Calu3 (cell line): ENCODE results near the gene SWT1. TPM values are rescaled to one million over a fixed set of nuclear protein-coding genes. Genes with fewer than 3 reads are reported as not detected.
A peak's percentile ranks its signal among the peaks of the same experiment; 100 is the strongest.

ENCODE experiments used
- BruUV-seq: library from RNA; stranded (reverse); fragments of 400-500 nt; replicated peaks from 2 replicates; lab custom pipeline; 2021; lab: Mats Ljungman, UMichigan
- CTCF ChIA-PET: fragments of 300-600 bp; sonication (Branson Sonifier 250); formaldehyde crosslinking; loops from one replicate; lab custom pipeline; 2022; ENCODE audit warnings: antibody characterized with exemption; lab: Charles Lee
- DNase-seq: peaks from one replicate; pipeline ENCODE4 v3.0.0; 2022
- H3K27ac Mint-ChIP-seq: one replicate; pipeline ENCODE4 v1.8.0; 2022; ENCODE audit warnings: mixed read lengths; ENCODE audit not compliant: unreplicated experiment
- H3K27me3 Mint-ChIP-seq: one replicate; pipeline ENCODE4 v1.8.0; 2022; ENCODE audit warnings: mixed read lengths; ENCODE audit not compliant: unreplicated experiment
- H3K36me3 Mint-ChIP-seq: one replicate; pipeline ENCODE4 v1.8.0; 2022; ENCODE audit warnings: mild to moderate bottlenecking, moderate library complexity, mixed read lengths; ENCODE audit not compliant: insufficient read depth, unreplicated experiment
- H3K4me1 Mint-ChIP-seq: one replicate; pipeline ENCODE4 v1.8.0; 2022; ENCODE audit warnings: mild to moderate bottlenecking, low read depth, mixed read lengths; ENCODE audit not compliant: unreplicated experiment
- H3K4me3 Mint-ChIP-seq: one replicate; pipeline ENCODE4 v1.8.0; 2022; ENCODE audit warnings: mild to moderate bottlenecking, low read depth, moderate library complexity, mixed read lengths; ENCODE audit not compliant: unreplicated experiment
- H3K9me3 Mint-ChIP-seq: one replicate; pipeline ENCODE4 v1.8.0; 2022; ENCODE audit warnings: low read depth, mixed read lengths; ENCODE audit not compliant: unreplicated experiment
- intact Hi-C: fragments of 100-400 bp; cut with micrococcal nuclease; formaldehyde crosslinking; loops from one replicate; pipeline ENCODE4 v1.10.0; 2022; ENCODE audit not compliant: unreplicated experiment
- total RNA-seq: library from RNA; stranded (reverse); gene quantifications from 2 replicates; pipeline ENCODE4 v1.2.3, GENCODE V29; 2022
- TF ChIP-seq, protein P1 (sequence below): fragments of 200-600 bp; IDR thresholded peaks from one replicate; pipeline ENCODE4 v1.8.0; 2022; ENCODE audit warnings: antibody characterized with exemption; ENCODE audit not compliant: unreplicated experiment

The SWT1 gene
- total RNA-seq, 1 experiment from 2014 or later: 2.9 TPM

DNA sequence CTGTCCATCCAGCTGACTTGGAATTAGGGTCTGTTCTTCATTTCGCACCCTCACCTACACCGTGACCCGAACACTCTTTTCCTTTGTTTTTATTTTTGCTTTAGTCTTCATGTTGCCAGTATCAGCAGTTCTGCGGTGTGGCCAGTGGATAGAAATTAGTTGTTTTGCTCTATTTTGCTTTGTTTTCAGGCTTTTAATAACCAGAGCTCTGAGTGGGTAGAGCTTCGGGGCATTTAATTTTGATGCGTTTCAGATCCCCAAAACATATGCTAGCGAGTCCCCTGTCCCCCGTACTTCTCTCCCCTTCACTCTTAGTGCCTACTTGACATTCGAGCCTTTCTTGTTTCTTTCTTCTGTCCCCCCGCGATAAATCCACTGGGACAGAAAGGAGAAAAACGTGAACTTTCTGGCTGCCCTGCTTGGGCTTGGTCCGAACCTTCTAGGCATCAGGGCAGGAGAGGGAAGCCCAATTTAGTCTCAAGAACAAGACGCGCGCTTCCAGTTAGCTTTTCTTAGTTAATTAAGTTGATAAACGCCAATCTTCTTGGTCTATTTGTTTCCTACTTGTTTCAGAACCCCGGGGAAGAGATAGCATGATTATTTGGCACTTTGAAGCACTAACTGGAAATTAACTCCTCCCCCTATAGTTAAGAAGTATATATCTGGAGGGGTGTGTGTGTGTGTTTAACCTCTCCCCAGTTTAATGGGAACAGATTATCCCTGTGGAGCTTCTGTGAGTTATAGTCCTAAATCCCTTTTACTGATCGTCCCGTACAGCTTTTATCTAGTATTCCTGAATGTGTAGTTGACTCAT, 839 bp downstream of the SWT1 start:
- Mint-ChIP-seq H3K4me3 (peak overlapping the region; percentile 84), H3K4me1 (peaks cover 7% of the 10 kb centered on the region), H3K27me3 (no peaks in the 10 kb centered on the region), H3K36me3 (peaks cover 28% of the 10 kb centered on the region), H3K9me3 (no peaks in the 10 kb centered on the region), H3K27ac (peak overlapping the region; percentile 87)
- CTCF ChIA-PET: interaction anchor here (1.6 to 2.4 kb wide), 2 partner anchors 12 to 160 kb away, joined by 8 to 17 read pairs; partner anchors contain the start of gene IVNS1ABP
- intact Hi-C loops: no loop called here
- TF ChIP-seq, protein P1, sequence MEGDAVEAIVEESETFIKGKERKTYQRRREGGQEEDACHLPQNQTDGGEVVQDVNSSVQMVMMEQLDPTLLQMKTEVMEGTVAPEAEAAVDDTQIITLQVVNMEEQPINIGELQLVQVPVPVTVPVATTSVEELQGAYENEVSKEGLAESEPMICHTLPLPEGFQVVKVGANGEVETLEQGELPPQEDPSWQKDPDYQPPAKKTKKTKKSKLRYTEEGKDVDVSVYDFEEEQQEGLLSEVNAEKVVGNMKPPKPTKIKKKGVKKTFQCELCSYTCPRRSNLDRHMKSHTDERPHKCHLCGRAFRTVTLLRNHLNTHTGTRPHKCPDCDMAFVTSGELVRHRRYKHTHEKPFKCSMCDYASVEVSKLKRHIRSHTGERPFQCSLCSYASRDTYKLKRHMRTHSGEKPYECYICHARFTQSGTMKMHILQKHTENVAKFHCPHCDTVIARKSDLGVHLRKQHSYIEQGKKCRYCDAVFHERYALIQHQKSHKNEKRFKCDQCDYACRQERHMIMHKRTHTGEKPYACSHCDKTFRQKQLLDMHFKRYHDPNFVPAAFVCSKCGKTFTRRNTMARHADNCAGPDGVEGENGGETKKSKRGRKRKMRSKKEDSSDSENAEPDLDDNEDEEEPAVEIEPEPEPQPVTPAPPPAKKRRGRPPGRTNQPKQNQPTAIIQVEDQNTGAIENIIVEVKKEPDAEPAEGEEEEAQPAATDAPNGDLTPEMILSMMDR: no peak
- DNase-seq: no peak
- BruUV-seq: TSS peak; percentile 48

DNA sequence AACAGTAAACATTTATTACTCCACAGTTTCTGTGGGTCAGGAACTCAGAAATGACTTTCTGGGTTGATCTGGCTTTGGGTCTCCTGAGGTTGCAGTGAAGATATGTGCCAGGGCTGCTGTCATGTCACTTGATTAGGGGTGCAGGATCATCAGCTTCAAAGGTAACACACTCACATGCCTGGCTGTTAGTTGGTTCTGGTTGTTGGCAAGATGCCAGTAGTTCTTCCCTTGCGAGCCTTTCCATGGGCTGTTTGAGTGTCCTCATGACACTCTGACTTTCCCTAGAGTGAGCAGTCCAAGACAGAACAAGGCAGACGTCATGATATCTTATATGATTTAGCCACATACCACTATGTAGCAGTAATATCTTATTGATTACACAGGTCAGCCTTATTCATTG, 1.8 kb downstream of the SWT1 start:
- intact Hi-C loops: no loop called here
- no peaks in the 10 kb centered on the region for H3K9me3 Mint-ChIP-seq
- peaks cover under 1% of the 10 kb centered on the region for H3K4me1 Mint-ChIP-seq
- no peaks in the 10 kb centered on the region for H3K27me3 Mint-ChIP-seq
- peaks cover 28% of the 10 kb centered on the region for H3K36me3 Mint-ChIP-seq
- DNase-seq: no peak
- TF ChIP-seq, protein P1: no peak
- no peak overlapping the region for H3K27ac Mint-ChIP-seq
- BruUV-seq: no TSS peak
- CTCF ChIA-PET: interaction anchor here (0.7 to 2.4 kb wide), 2 partner anchors 11 to 1591 kb away, joined by 5 to 17 read pairs; no protein-coding TSS in a partner anchor
- H3K4me3 Mint-ChIP-seq: no peak overlapping the region

DNA sequence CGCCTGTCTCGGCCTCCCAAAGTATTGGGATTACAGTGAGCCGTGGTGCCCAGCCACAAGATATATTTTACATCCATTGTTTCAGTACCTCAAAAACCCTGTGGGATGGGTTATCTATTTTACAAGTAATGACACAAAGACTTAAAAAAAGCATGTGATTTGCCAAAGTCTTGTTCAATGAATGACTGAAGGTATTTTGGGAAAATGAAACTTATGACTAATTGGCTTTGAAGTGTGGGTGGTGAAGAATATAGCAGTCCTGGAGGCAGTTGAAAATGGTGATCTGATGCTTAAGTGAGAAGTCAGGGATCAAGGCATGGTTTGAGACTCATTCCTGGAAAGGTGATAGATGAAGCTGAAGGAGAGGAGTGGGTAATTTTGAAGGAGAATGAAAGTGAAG, 3.0 kb downstream of the SWT1 start:
- no peak overlapping the region for H3K27ac Mint-ChIP-seq
- H3K27me3 Mint-ChIP-seq: no peaks in the 10 kb centered on the region
- no peaks in the 10 kb centered on the region for H3K9me3 Mint-ChIP-seq
- CTCF ChIA-PET: no interaction called here
- peaks cover 28% of the 10 kb centered on the region for H3K36me3 Mint-ChIP-seq
- intact Hi-C loops: no loop called here
- no TSS peak for BruUV-seq
- no peak overlapping the region for H3K4me3 Mint-ChIP-seq
- TF ChIP-seq, protein P1: no peak
- no peak for DNase-seq
- H3K4me1 Mint-ChIP-seq: no peaks in the 10 kb centered on the region

DNA sequence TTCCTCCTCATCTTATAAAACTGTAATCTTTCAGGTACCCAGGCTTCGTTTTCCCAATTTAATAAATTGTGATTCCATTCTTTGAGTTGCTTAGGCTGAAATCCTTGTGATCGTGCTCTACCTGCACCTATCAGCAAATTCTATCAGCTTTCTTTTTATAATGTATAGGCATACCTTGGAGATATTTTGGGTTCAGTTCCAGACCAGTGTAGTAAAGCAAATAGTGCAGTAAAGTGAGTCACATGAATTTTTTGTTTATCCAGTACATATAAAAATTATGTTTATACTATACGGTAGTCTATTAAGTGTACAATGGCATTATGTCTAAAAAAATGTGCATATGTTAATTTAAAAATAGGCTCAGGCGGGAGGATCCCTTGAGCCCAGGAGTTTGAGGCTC, 5.5 kb downstream of the SWT1 start:
- H3K36me3 Mint-ChIP-seq: peaks cover 8% of the 10 kb centered on the region
- TF ChIP-seq, protein P1: no peak
- no TSS peak for BruUV-seq
- DNase-seq: no peak
- CTCF ChIA-PET: no interaction called here
- no peaks in the 10 kb centered on the region for H3K4me1 Mint-ChIP-seq
- intact Hi-C loops: no loop called here
- H3K4me3 Mint-ChIP-seq: no peak overlapping the region
- H3K9me3 Mint-ChIP-seq: no peaks in the 10 kb centered on the region
- no peaks in the 10 kb centered on the region for H3K27me3 Mint-ChIP-seq
- H3K27ac Mint-ChIP-seq: no peak overlapping the region
